Measurements from ENCODE around the gene GNA15.
"Not testable (repeated sequence)": the region's sequence is repeated elsewhere in the genome, so short reads cannot be mapped to it uniquely, and the experiment has no call there.

GNA15 gene

GRCh38 chr19:3190921-3191805 lies 55.3 kb downstream of the GNA15 start:
- no peak for DNase-seq (ENCODE audit: low read depth)

GRCh38 chr19:3191806-3192104 lies 55.9 kb downstream of the GNA15 start:
- DNase-seq (ENCODE audit: low read depth) = not testable (repeated sequence)

GRCh38 chr19:3192228-3192635 lies 56.4 kb downstream of the GNA15 start:
- no peak for DNase-seq (ENCODE audit: low read depth)

- DNase-seq (ENCODE audit: low read depth) = no peak
These were observed 56.9 kb downstream of the GNA15 start for GRCh38 chr19:3192684-3193083.

GRCh38 chr19:3193256-3194105 lies 57.6 kb downstream of the GNA15 start:
- no peak for DNase-seq (ENCODE audit: low read depth)

GRCh38 chr19:3194106-3195087 lies 58.6 kb downstream of the GNA15 start:
- no peak for DNase-seq (ENCODE audit: low read depth)

- no peak for DNase-seq (ENCODE audit: low read depth)
These were observed 60.5 kb downstream of the GNA15 start for GRCh38 chr19:3196064-3196932.

GRCh38 chr19:3196933-3197205 lies 61.0 kb downstream of the GNA15 start:
- DNase-seq (ENCODE audit: low read depth) = no peak

- no peak for DNase-seq (ENCODE audit: low read depth)
These were observed 63.3 kb downstream of the GNA15 start for GRCh38 chr19:3198901-3199700.

GRCh38 chr19:3201072-3201700 lies 65.4 kb downstream of the GNA15 start:
- DNase-seq (ENCODE audit: low read depth) = no peak

GRCh38 chr19:3201911-3202310 lies 66.1 kb downstream of the GNA15 start:
- DNase-seq (ENCODE audit: low read depth) = no peak

GRCh38 chr19:3202346-3202745 lies 66.5 kb downstream of the GNA15 start:
- no peak for DNase-seq (ENCODE audit: low read depth)

- not testable (repeated sequence) for DNase-seq (ENCODE audit: low read depth)
These were observed 67.1 kb downstream of the GNA15 start for GRCh38 chr19:3202895-3203294.

- no peak for DNase-seq (ENCODE audit: low read depth)
These were observed 68.2 kb downstream of the GNA15 start for GRCh38 chr19:3203805-3204645.

GRCh38 chr19:3204646-3205275 lies 68.9 kb downstream of the GNA15 start:
- no peak for DNase-seq (ENCODE audit: low read depth)

- DNase-seq (ENCODE audit: low read depth) = no peak
These were observed 70.6 kb downstream of the GNA15 start for GRCh38 chr19:3206216-3206953.

GRCh38 chr19:3207461-3208242 lies 71.8 kb downstream of the GNA15 start:
- no peak for DNase-seq (ENCODE audit: low read depth)

Data from GM04503 (cell line).